PC-3 (cell line): ENCODE data around the gene GABRP. TPM values are rescaled to one million over a fixed set of nuclear protein-coding genes. Genes with fewer than 3 reads are reported as not detected.
"Not testable (repeated sequence)": the region's sequence is repeated elsewhere in the genome, so short reads cannot be mapped to it uniquely, and the experiment has no call there.

Experiments
- ATAC-seq: fragments of 200-7000 bp; cut with Tn5 transposase; 2 replicates; pipeline ENCODE4 v1.9.1; 2020; ENCODE audit warnings: mild to moderate bottlenecking, moderate library complexity
- BruUV-seq: library from RNA; stranded (reverse); fragments of 400-500 nt; replicated peaks from 2 replicates; lab custom pipeline; 2021; lab: Mats Ljungman, UMichigan
- CTCF ChIA-PET: fragments of 300-600 bp; sonication (Branson Sonifier 250); formaldehyde crosslinking; loops from one replicate; lab custom pipeline; 2022; ENCODE audit warnings: antibody characterized with exemption; lab: Charles Lee
- POLR2A ChIA-PET: fragments of 300-600 bp; sonication (Branson Sonifier 250); formaldehyde crosslinking; loops from one replicate; lab custom pipeline; 2022; ENCODE audit warnings: antibody characterized with exemption; ENCODE audit not compliant: unreplicated experiment; lab: Charles Lee
- DNase-seq: peaks from one replicate; pipeline ENCODE4 v3.0.0-alpha.2; 2015
- H2AFZ ChIP-seq: fragments of 300-600 bp; sonication (generic); 2 replicates; pipeline ENCODE4 v1.6.0; 2016; ENCODE audit warnings: antibody characterized with exemption, low read length
- H3F3A ChIP-seq: fragments of 300-600 bp; sonication (generic); one replicate; pipeline ENCODE4 v1.6.0; 2017; ENCODE audit warnings: antibody characterized with exemption, low read length, control low read depth, mild to moderate bottlenecking; ENCODE audit not compliant: unreplicated experiment
- H3K27ac ChIP-seq: fragments of 300-600 bp; sonication (generic); 2 replicates; pipeline ENCODE4 v1.5.1; 2016; ENCODE audit warnings: mild to moderate bottlenecking, low read length
- H3K27me3 ChIP-seq: fragments of 300-600 bp; sonication (generic); 2 replicates; pipeline ENCODE4 v1.6.1; 2016; ENCODE audit warnings: low read length, mixed read lengths
- H3K36me3 ChIP-seq: fragments of 300-600 bp; sonication (generic); 2 replicates; pipeline ENCODE4 v1.6.1; 2016; ENCODE audit warnings: low read depth, mixed run types, low read length, mixed read lengths
- H3K4me1 ChIP-seq: fragments of 300-600 bp; sonication (generic); 2 replicates; pipeline ENCODE4 v1.5.1; 2016; ENCODE audit warnings: low read length; ENCODE audit not compliant: insufficient read depth
- H3K4me2 ChIP-seq: fragments of 300-600 bp; sonication (generic); 2 replicates; pipeline ENCODE4 v1.6.0; 2016; ENCODE audit warnings: low read length
- H3K4me3 ChIP-seq: fragments of 300-600 bp; sonication (generic); 2 replicates; pipeline ENCODE4 v1.5.1; 2016; ENCODE audit warnings: mild to moderate bottlenecking, low read length, mixed read lengths
- H3K79me2 ChIP-seq: fragments of 300-600 bp; sonication (generic); 2 replicates; pipeline ENCODE4 v1.6.1; 2017; ENCODE audit warnings: low read length, mixed read lengths
- H3K9ac ChIP-seq: fragments of 300-600 bp; sonication (generic); 2 replicates; pipeline ENCODE4 v1.6.0; 2016; ENCODE audit warnings: mild to moderate bottlenecking, low read length
- H3K9me2 ChIP-seq: fragments of 300-600 bp; sonication (generic); replicated peaks from 2 replicates; pipeline ENCODE4 v1.6.1; 2016; ENCODE audit warnings: mixed run types, low read length, mixed read lengths
- H3K9me3 ChIP-seq: fragments of 300-600 bp; sonication (generic); 2 replicates; pipeline ENCODE4 v1.6.1; 2016; ENCODE audit warnings: low read length, mixed read lengths
- H4K20me1 ChIP-seq: fragments of 300-600 bp; sonication (generic); 2 replicates; pipeline ENCODE4 v1.6.1; 2016; ENCODE audit warnings: low read length, mixed read lengths
- CTCF ChIP-seq: fragments of 300-600 bp; sonication (generic); conservative IDR thresholded peaks from 2 replicates; pipeline ENCODE4 v1.5.1; 2017; ENCODE audit warnings: antibody characterized with exemption, low read depth, mild to moderate bottlenecking, low read length
- EZH2 ChIP-seq: fragments of 300-600 bp; sonication (generic); IDR thresholded peaks from one replicate; pipeline ENCODE4 v1.6.1; 2017; ENCODE audit warnings: antibody characterized with exemption, mild to moderate bottlenecking, low read length; ENCODE audit not compliant: unreplicated experiment
- EZH2phosphoT487 ChIP-seq: fragments of 300-600 bp; sonication (generic); IDR thresholded peaks from 2 replicates; pipeline ENCODE4 v1.6.1; 2018; ENCODE audit warnings: mild to moderate bottlenecking, antibody characterized with exemption, low read length, borderline replicate concordance
- intact Hi-C: fragments of 100-400 bp; cut with micrococcal nuclease; formaldehyde crosslinking; loops from 2 replicates; pipeline ENCODE4 v1.9.0; 2023
- total RNA-seq: library from RNA; depleted of rRNA; stranded (reverse); fragments of >200 nt; gene quantifications from 2 replicates; pipeline ENCODE4 v1.2.3, GENCODE V29; 2014

GABRP gene
- total RNA-seq, 1 experiment from 2014 or later = not detected

- no peaks in the 10 kb centered on the region for H3K27me3 ChIP-seq
- ATAC-seq (no peak), DNase-seq (no peak)
- no peaks in the 10 kb centered on the region for H3K79me2 ChIP-seq
- ChIA-PET POLR2A (no interaction called here), CTCF (no interaction called here)
- no peak overlapping the region for H3K9ac ChIP-seq
- no peak overlapping the region for H3K27ac ChIP-seq
- H4K20me1 ChIP-seq = no peaks in the 10 kb centered on the region
- H3K4me2 ChIP-seq = no peak overlapping the region
- no peaks in the 10 kb centered on the region for H3K9me2 ChIP-seq
- TF ChIP-seq CTCF (no peak), EZH2phosphoT487 (no peak)
- no peaks in the 10 kb centered on the region for H3K9me3 ChIP-seq
- no TSS peak for BruUV-seq
- no peak overlapping the region for H3K4me3 ChIP-seq
- H2AFZ ChIP-seq = no peak overlapping the region
- no peaks in the 10 kb centered on the region for H3F3A ChIP-seq
- H3K36me3 ChIP-seq = no peaks in the 10 kb centered on the region
- H3K4me1 ChIP-seq = no peaks in the 10 kb centered on the region
- intact Hi-C loops = no loop called here
Measured at GRCh38 chr5:170761708-170762066, 21.8 kb upstream of the GABRP start.

GRCh38 chr5:170762298-170762697 lies 21.2 kb upstream of the GABRP start:
- H3K27me3 ChIP-seq, H3F3A ChIP-seq, H3K9me2 ChIP-seq, DNase-seq, CTCF ChIA-PET, H2AFZ ChIP-seq, H4K20me1 ChIP-seq, H3K4me3 ChIP-seq, H3K4me2 ChIP-seq, BruUV-seq, intact Hi-C loops, H3K79me2 ChIP-seq, H3K9me3 ChIP-seq, H3K27ac ChIP-seq, POLR2A ChIA-PET, H3K36me3 ChIP-seq, ATAC-seq, H3K4me1 ChIP-seq, H3K9ac ChIP-seq: not testable (repeated sequence)

- H3K9ac ChIP-seq, H3F3A ChIP-seq, H3K9me3 ChIP-seq, H2AFZ ChIP-seq, DNase-seq, POLR2A ChIA-PET, H3K4me2 ChIP-seq, intact Hi-C loops, H3K4me3 ChIP-seq, H3K79me2 ChIP-seq, H3K9me2 ChIP-seq, ATAC-seq, H3K36me3 ChIP-seq, H3K27ac ChIP-seq, CTCF ChIA-PET, BruUV-seq, H3K4me1 ChIP-seq, H4K20me1 ChIP-seq: not testable (repeated sequence)
- peaks cover 16% of the 10 kb centered on the region for H3K27me3 ChIP-seq
Measured at GRCh38 chr5:170765868-170766267, 17.7 kb upstream of the GABRP start.

- Histone ChIP-seq H3K4me3 (no peak overlapping the region), H3K36me3 (no peaks in the 10 kb centered on the region), H3K27me3 (peaks cover 16% of the 10 kb centered on the region), H3K4me2 (no peak overlapping the region), H3F3A (no peaks in the 10 kb centered on the region), H3K9me2 (no peaks in the 10 kb centered on the region), H3K27ac (no peak overlapping the region), H3K4me1 (no peaks in the 10 kb centered on the region), H3K9me3 (no peaks in the 10 kb centered on the region), H2AFZ (no peak overlapping the region), H3K79me2 (no peaks in the 10 kb centered on the region), H4K20me1 (no peaks in the 10 kb centered on the region), H3K9ac (no peak overlapping the region)
- DNase-seq (no peak), ATAC-seq (no peak)
- TF ChIP-seq EZH2 (no peak), EZH2phosphoT487 (no peak), CTCF (no peak)
- ChIA-PET CTCF (no interaction called here), POLR2A (no interaction called here)
- no TSS peak for BruUV-seq
- intact Hi-C loops = no loop called here
Measured at GRCh38 chr5:170769246-170769645, 14.3 kb upstream of the GABRP start.
